ENCODE data around the gene ATXN7L3B. TPM values are rescaled to one million over a fixed set of nuclear protein-coding genes. Genes with fewer than 3 reads are reported as not detected.

The ATXN7L3B gene
- total RNA-seq, 1 donor from 2014 or later, result 35.9 TPM

DNA sequence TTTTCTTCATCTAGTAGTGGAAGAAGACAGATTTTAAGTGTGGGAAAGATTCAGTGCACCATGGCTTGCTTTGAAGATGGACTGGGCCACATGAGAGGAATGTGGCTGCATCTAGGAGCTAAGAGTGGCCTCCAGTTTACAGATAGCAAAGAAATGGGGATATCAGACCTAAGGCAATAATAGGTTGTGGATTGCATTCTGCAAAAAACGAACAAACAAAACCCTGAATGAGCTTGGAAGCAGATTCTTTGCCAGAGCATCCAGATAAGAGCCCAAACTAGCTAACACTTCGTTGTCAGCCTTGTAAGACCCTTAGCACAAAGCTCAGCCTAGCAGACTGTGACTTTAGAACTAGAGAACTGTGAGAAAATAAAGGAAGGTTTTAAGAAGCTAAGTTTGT lies 9.6 kb downstream of the ATXN7L3B start:
- no peak for DNase-seq (ENCODE audit: low read depth)

DNA sequence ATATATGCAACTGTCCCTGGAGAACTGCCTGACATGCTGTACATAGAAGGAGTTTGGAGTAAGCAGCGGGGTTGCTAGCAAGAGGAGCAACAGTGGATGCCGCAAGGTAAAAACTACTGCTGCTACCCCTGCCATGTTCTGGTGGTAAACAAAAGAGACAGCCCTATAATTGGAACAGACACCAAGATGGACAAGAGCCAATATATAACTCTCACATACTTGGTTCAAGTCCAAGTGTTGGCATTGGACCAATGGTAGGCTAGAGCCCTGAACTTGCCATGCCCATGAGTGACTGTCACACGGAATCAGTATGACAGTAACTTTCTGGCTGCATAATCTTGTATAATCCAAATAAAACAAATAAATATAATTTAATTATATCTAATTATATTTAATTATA lies 13.7 kb downstream of the ATXN7L3B start:
- no peak for DNase-seq (ENCODE audit: low read depth)

DNA sequence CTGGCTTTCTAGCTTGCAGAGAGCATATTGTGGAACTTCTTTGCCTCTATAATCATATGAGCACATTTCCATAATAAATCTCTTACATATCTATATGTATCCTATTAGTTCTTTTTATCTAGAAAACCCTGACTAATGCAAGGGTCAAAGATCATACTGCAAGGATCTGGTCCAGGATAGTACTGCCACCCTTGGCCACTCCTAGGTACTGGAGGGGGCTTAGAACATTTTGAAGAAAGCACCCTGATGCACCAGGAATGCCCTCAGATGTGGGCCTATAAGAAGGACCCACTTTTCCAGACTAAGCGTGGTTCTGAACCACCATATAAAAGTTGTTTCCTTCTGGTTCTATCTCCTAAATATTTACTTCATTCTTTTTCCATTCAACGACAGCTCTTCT lies 14.6 kb downstream of the ATXN7L3B start:
- DNase-seq (ENCODE audit: low read depth), result no peak

DNA sequence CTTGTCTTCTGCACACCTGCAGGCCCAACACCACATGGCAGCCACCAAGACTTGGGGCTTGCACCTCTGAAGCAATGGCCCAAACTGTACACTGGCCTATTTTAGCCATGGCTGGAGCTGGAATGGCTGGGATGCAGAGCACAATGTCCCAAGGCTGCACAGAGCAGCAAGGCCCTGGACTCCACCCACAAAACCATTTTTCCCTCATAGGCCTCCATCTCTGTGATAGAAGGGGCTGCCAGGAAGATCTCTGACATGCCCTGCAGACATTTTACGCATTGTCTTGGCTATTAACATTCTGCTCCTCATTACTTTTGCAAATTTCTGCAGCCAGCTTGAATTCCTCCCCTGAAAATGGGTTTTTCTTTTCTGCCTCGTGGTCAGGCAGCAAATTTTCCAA lies 22.1 kb downstream of the ATXN7L3B start:
- no peak for DNase-seq (ENCODE audit: low read depth)

DNA sequence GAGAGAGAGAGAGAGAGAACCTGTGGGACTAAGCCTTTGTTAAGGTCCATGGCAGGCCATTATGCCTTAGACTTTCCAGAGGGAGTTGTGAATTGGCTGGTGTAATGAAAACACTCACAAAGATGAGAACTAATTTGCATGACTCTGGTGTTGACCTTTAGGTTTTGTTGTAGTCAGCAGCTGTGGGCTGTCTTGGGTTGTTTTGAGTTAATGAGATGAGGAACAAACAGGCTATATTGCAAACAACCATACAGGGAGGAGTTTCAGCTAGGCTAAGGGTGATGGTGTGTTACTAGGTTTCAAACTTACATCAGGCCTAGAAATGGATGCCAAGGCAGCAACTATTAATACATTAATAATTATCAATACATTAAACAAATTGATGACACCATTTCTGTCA lies 26.3 kb downstream of the ATXN7L3B start:
- DNase-seq (ENCODE audit: low read depth), result no peak

DNA sequence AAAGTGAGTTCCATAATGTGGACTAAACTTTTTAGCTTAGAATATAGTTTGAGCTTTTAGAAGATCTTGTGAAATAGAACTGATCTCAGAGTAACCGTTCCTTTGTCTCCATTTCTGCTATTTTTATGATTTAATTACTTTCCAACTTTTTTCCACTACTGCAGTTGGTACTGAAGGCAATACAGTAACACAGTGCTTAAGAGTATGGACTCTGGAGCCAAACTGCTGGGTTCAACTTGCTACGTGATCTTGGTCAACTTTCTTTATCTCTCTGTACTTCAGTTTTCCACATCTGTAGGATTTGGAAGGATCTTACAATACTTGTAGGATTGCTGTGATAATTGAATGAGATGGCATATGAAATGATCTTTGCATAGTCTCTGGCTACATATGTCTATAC lies 40.9 kb downstream of the ATXN7L3B start:
- no peak for DNase-seq (ENCODE audit: low read depth)

DNA sequence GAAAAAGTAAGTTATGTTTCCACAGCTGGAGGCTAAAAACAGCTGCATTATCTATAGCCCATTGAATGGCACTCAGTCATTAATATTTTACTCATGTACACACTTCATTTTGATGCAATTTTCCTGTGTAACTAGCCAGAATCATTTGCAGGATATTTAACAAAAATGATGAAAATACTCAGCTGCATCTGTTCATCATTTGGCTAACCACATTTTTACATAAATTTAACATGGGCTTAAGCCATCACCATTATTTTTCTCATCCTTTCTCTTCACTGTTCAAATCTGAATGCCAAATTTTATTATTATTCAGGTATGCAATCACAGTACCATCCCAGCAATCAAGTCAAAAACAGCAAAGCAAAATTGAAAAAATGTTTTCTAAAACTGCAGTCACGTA lies 41.8 kb downstream of the ATXN7L3B start:
- DNase-seq (ENCODE audit: low read depth), result no peak

DNA sequence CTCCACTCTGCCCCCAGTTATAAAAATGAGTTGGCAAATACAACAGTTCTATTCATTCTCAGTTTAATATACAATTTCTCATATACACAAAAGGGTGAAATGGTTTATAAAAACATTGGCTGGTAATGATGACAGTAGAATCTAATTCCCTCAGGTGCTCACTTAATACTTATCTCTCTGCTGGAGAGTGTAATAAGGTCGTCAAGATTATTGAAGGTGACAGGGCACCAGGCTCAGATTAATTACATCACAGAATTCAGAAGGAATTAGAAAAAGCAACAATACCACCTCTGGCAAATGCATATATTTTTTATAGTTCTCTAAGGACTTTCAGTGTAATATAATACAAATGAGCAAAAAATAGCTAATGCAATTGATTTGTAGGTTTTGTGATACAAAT lies 42.3 kb downstream of the ATXN7L3B start:
- DNase-seq (ENCODE audit: low read depth), result no peak

DNA sequence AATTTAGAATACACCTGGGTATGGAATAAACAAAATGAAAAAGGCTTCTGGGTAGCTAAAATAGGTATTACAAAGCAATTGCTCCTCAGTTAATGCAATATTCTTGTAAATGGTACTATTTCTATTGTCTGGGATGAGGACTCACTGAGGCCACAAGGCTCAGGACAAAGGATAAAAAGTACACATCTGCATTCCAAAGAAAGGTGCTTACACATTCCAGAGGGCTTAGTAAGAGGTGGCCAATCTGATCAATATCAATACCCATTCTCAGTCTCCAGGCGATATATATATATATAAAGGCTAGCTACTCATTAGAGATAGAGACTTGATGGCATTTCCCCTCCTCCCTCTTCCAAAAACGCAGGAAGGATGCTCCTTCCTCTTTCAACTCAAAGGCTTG lies 43.8 kb downstream of the ATXN7L3B start:
- no peak for DNase-seq (ENCODE audit: low read depth)

DNA sequence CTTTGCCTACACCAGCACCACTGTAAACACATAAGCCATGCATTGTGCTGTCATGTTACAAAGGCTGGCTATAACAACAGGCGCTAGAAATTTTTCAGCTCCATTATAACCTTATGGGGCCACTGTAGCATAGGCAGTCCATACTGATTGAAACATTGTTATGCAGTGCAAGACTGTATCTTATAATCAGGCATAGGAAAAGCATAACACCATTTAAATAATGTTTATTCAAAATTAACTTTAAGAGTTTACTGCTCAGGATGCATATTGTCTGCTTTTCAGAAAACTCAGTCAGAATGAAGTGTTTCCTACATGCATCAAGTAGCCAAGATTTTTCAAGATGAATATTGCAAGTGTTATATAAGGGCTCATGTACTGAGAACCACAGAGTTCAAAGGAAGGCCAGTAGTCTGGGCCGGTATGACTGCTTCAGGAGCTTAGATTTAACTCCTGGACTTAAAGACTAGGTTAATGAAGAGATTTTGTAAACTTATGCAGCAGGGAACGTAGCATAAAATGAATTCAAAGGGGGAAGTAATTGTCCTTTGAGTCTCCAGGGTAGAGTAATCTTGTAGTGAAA lies 46.9 kb downstream of the ATXN7L3B start:
- no peak for DNase-seq (ENCODE audit: low read depth)

DNA sequence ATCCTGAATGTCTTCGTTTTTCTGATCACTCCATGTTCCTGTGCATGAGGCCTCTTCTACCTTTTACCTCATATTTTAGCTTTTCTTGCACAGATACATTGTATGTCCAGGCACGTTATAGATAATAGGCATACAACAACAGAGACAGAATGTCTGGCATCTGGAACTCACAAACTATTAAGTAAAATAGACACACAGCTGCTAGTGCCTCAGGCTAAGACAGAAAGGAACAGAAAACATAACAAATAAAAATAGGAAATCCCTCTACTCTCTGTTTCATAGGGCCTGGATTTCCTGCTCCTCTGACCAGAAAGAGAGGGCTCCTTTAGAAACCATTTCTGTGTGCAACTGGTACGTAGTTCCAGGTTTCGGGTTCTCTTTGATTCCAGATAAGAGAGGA lies 48.6 kb downstream of the ATXN7L3B start:
- DNase-seq (ENCODE audit: low read depth), result no peak
